Naive thymus-derived CD4-positive, alpha-beta T cell (primary cell): Measurements from ENCODE around the gene RHNO1. TPM values are rescaled to one million over a fixed set of nuclear protein-coding genes. Genes with fewer than 3 reads are reported as not detected.
"Not testable (repeated sequence)": the region's sequence is repeated elsewhere in the genome, so short reads cannot be mapped to it uniquely, and the experiment has no call there.

Source experiments
- ATAC-seq: fragments of 150-1000 bp; cut with Tn5 transposase; 2 replicates; pipeline ENCODE4 v1.10.0; 2021; ENCODE audit warnings: mild to moderate bottlenecking, moderate library complexity
- CTCF ChIA-PET: fragments of 350-600 bp; sonication (Branson Sonifier 250); formaldehyde crosslinking; loops from one replicate; lab custom pipeline; 2021; ENCODE audit warnings: antibody characterized with exemption; lab: Charles Lee
- POLR2A ChIA-PET: fragments of 350-600 bp; sonication (Branson Sonifier 250); formaldehyde crosslinking; loops from one replicate; lab custom pipeline; 2021; ENCODE audit warnings: antibody characterized with exemption, inconsistent platforms; lab: Charles Lee
- DNase-seq, 9 donors: peaks; one replicate each; pipeline versions ENCODE4 v3.0.0 to v3.0.0-alpha.2; 2020 to 2022; ENCODE audit warnings: mixed read lengths in 1 of 9
- H3K27ac ChIP-seq: one replicate; pipeline ENCODE4 v1.7.0; 2013; ENCODE audit warnings: mild to moderate bottlenecking, low read depth, low read length, moderate library complexity
- H3K27me3 ChIP-seq, 2 donors: one replicate each; pipeline ENCODE4 v1.7.0; 2013; ENCODE audit warnings: low read length in 2 of 2, mild to moderate bottlenecking in 2 of 2, moderate library complexity in 2 of 2; ENCODE audit not compliant: control insufficient read depth in 2 of 2, insufficient read depth in 2 of 2
- H3K36me3 ChIP-seq, 3 experiments: 1 replicate in 2 of 3; 2 replicates in 1 of 3; pipeline ENCODE4 v1.7.0; 2013; ENCODE audit warnings: low read length in 3 of 3, mild to moderate bottlenecking in 3 of 3, moderate library complexity in 1 of 3; ENCODE audit not compliant: insufficient read depth in 3 of 3, control insufficient read depth in 2 of 3
- H3K4me1 ChIP-seq, 2 donors: one replicate each; pipeline ENCODE4 v1.7.0; 2013; ENCODE audit warnings: low read length in 2 of 2, mild to moderate bottlenecking in 2 of 2, moderate library complexity in 1 of 2; ENCODE audit not compliant: control insufficient read depth in 2 of 2, insufficient read depth in 2 of 2
- H3K4me3 ChIP-seq: 2 replicates; pipeline ENCODE4 v1.7.0; 2013; ENCODE audit warnings: mild to moderate bottlenecking, low read length
- H3K9me3 ChIP-seq, 3 experiments: 1 replicate in 2 of 3; 2 replicates in 1 of 3; pipeline ENCODE4 v1.7.0; 2013; ENCODE audit warnings: low read length in 3 of 3; ENCODE audit not compliant: control insufficient read depth in 2 of 3
- H3K27ac Mint-ChIP-seq, 9 donors: one replicate each; pipeline ENCODE4 v1.8.0; 2020 to 2022; ENCODE audit warnings: mixed read lengths in 9 of 9, mild to moderate bottlenecking in 8 of 9, moderate library complexity in 5 of 9, inconsistent platforms in 2 of 9
- H3K27me3 Mint-ChIP-seq, 5 donors: one replicate each; pipeline ENCODE4 v1.8.0; 2021 to 2022; ENCODE audit warnings: mixed read lengths in 5 of 5, mild to moderate bottlenecking in 1 of 5
- H3K36me3 Mint-ChIP-seq, 5 donors: one replicate each; pipeline ENCODE4 v1.8.0; 2020 to 2022; ENCODE audit warnings: mixed read lengths in 5 of 5, mild to moderate bottlenecking in 3 of 5, inconsistent platforms in 1 of 5
- H3K4me1 Mint-ChIP-seq, 7 donors: one replicate each; pipeline ENCODE4 v1.8.0; 2020 to 2022; ENCODE audit warnings: mixed read lengths in 7 of 7, mild to moderate bottlenecking in 3 of 7, inconsistent platforms in 1 of 7
- H3K4me3 Mint-ChIP-seq, 10 donors: one replicate each; pipeline ENCODE4 v1.8.0; 2020 to 2022; ENCODE audit warnings: mild to moderate bottlenecking in 10 of 10, mixed read lengths in 10 of 10, moderate library complexity in 6 of 10, inconsistent platforms in 2 of 10
- H3K9me3 Mint-ChIP-seq, 11 donors: one replicate each; pipeline ENCODE4 v1.8.0; 2020 to 2022; ENCODE audit warnings: mixed read lengths in 11 of 11, mild to moderate bottlenecking in 4 of 11, inconsistent platforms in 1 of 11, moderate library complexity in 1 of 11
- intact Hi-C, 2 donors: fragments of 100-400 bp; cut with micrococcal nuclease; formaldehyde crosslinking; loops; one replicate each; pipeline ENCODE4 v1.15.1; 2023
- polyA plus RNA-seq, 2 donors: library from polyadenylated mRNA; unstranded; fragments of 300-500 nt; fragmentation: Illumina TruSeq; gene quantifications; one replicate each; pipeline ENCODE4 v1.2.3, GENCODE V29; 2021
- total RNA-seq, 6 experiments: library from RNA in 5 of 6; stranded (reverse) in 5 of 6; gene quantifications; 1 replicate in 5 of 6; 2 replicates in 1 of 6; pipeline ENCODE4 v1.2.3 and lab custom pipeline; 2021 to 2026

The RHNO1 gene
- total and polyA plus RNA-seq, 7 experiments from 2014 or later = 13.7 to 53.6 (median 29.9) TPM

GRCh38 chr12:2864198-2864597, 12.8 kb upstream of the RHNO1 start:
- CTCF ChIA-PET = interaction anchor here (0.9 kb wide), 1 partner anchor 9 kb away, joined by 3 read pairs; no protein-coding TSS in a partner anchor

GRCh38 chr12:2868986-2869632, 7.9 kb upstream of the RHNO1 start:
- DNase-seq, POLR2A ChIA-PET, H3K4me1 ChIP-seq, H3K4me3 ChIP-seq, H3K27ac ChIP-seq, H3K9me3 Mint-ChIP-seq, H3K27me3 ChIP-seq, ATAC-seq, H3K4me3 Mint-ChIP-seq, H3K9me3 ChIP-seq, H3K27me3 Mint-ChIP-seq, H3K36me3 ChIP-seq: not testable (repeated sequence)
- H3K27ac Mint-ChIP-seq = peak overlapping the region in 1 of 9 donors; percentile 88
- CTCF ChIA-PET = interaction anchor here (0.6 kb wide), 1 partner anchor 431 kb away, joined by 4 read pairs; no protein-coding TSS in a partner anchor
- H3K4me1 Mint-ChIP-seq = peaks cover 0 to 24% (median 0%) of the 10 kb centered on the region in 7 donors
- intact Hi-C loops = loop anchor here in 1 of 2 donors (1.0 kb wide), 1 partner anchor 7 kb away; no protein-coding TSS in a partner anchor
- H3K36me3 Mint-ChIP-seq = peaks cover 0 to 27% (median 0%) of the 10 kb centered on the region in 5 donors

More at GRCh38 chr12:2864198-2864597, 12.8 kb upstream of the RHNO1 start:
- Histone ChIP-seq H3K9me3 (no peaks in the 10 kb centered on the region), H3K4me3 (no peak overlapping the region), H3K36me3 (peaks cover 0 to 6% (median 0%) of the 10 kb centered on the region in 3 experiments), H3K27ac (no peak overlapping the region), H3K27me3 (no peaks in the 10 kb centered on the region), H3K4me1 (no peaks in the 10 kb centered on the region)
- peak overlapping the region in 2 of 9 donors; percentile 5 to 18 for H3K27ac Mint-ChIP-seq
- POLR2A ChIA-PET = no interaction called here
- H3K36me3 Mint-ChIP-seq = peaks cover 0 to 33% (median 6%) of the 10 kb centered on the region in 5 donors
- H3K9me3 Mint-ChIP-seq = no peaks in the 10 kb centered on the region
- intact Hi-C loops = no loop called here
- H3K27me3 Mint-ChIP-seq = no peaks in the 10 kb centered on the region
- no peak overlapping the region for H3K4me3 Mint-ChIP-seq
- DNase-seq (no peak), ATAC-seq (no peak)
- peaks cover 0 to 12% (median 0%) of the 10 kb centered on the region in 7 donors for H3K4me1 Mint-ChIP-seq

- intact Hi-C loops = loop anchor here (1.0 to 5.0 kb wide), 7 partner anchors 8 to 876 kb away; partner anchors contain the start of genes ITFG2 (in 2 of the 2), TULP3 (in 2 of the 2), CRACR2A (in 1 of the 2) and FKBP4 (in 1 of the 2)
- peak overlapping the region; percentile 83 for H3K4me3 ChIP-seq
- ATAC-seq (peak; percentile 51), DNase-seq (peak in 1 of 9 donors; percentile 20)
- ChIA-PET CTCF (interaction anchor here (0.6 to 1.9 kb wide), 2 partner anchors 14 to 76 kb away, joined by 5 to 6 read pairs; partner anchors contain the start of gene TULP3), POLR2A (interaction anchor here (1.4 to 2.7 kb wide), 6 partner anchors 11 to 64 kb away, joined by 3 to 21 read pairs (median 6); partner anchors contain the start of genes ITFG2 and TULP3)
- H3K27ac ChIP-seq = peak overlapping the region; percentile 94
- H3K27me3 ChIP-seq = no peaks in the 10 kb centered on the region
- H3K9me3 ChIP-seq = no peaks in the 10 kb centered on the region
- no peaks in the 10 kb centered on the region for H3K27me3 Mint-ChIP-seq
- H3K36me3 ChIP-seq = peaks cover 0 to 7% (median 0%) of the 10 kb centered on the region in 3 experiments
- H3K27ac Mint-ChIP-seq = peak overlapping the region; percentile 42 to 100 (median 93)
- H3K4me3 Mint-ChIP-seq = peak overlapping the region; percentile 79 to 100 (median 90)
- H3K4me1 ChIP-seq = peaks cover 10 to 14% of the 10 kb centered on the region in 2 donors
- peaks cover 0 to 21% (median 0%) of the 10 kb centered on the region in 5 donors for H3K36me3 Mint-ChIP-seq
- no peaks in the 10 kb centered on the region for H3K9me3 Mint-ChIP-seq
- peaks cover 21 to 50% (median 41%) of the 10 kb centered on the region in 7 donors for H3K4me1 Mint-ChIP-seq
Measured at GRCh38 chr12:2876431-2877046, 484 bp upstream of the RHNO1 start.

- no peaks in the 10 kb centered on the region for H3K27me3 ChIP-seq
- Mint-ChIP-seq H3K27ac (peak overlapping the region; percentile 98 to 100 (median 99)), H3K36me3 (peaks cover 0 to 23% (median 0%) of the 10 kb centered on the region in 5 donors), H3K9me3 (no peaks in the 10 kb centered on the region), H3K4me1 (peaks cover 21 to 59% (median 45%) of the 10 kb centered on the region in 7 donors), H3K4me3 (peak overlapping the region; percentile 89 to 100 (median 98)), H3K27me3 (no peaks in the 10 kb centered on the region)
- ChIA-PET POLR2A (interaction anchor here (0.6 to 2.7 kb wide), 11 partner anchors 10 to 186 kb away, joined by 3 to 21 read pairs (median 4); partner anchors contain the start of genes FKBP4, ITFG2 and TULP3), CTCF (interaction anchor here (1.9 kb wide), 1 partner anchor 12 kb away, joined by 6 read pairs; the partner anchor contains the start of gene TULP3)
- peaks cover 0 to 7% (median 0%) of the 10 kb centered on the region in 3 experiments for H3K36me3 ChIP-seq
- DNase-seq (peak in 1 of 9 donors; percentile 5), ATAC-seq (peak; percentile 30)
- intact Hi-C loops = loop anchor here (1.0 to 5.0 kb wide), 6 partner anchors 12 to 874 kb away; partner anchors contain the start of genes ITFG2 (in 2 of the 2), TULP3 (in 2 of the 2), CRACR2A (in 1 of the 2) and FKBP4 (in 1 of the 2)
- H3K4me3 ChIP-seq = peak overlapping the region; percentile 83
- peaks cover 10 to 14% of the 10 kb centered on the region in 2 donors for H3K4me1 ChIP-seq
- no peaks in the 10 kb centered on the region for H3K9me3 ChIP-seq
- H3K27ac ChIP-seq = peak overlapping the region; percentile 94
Measured at GRCh38 chr12:2877953-2878732, 1.1 kb downstream of the RHNO1 start.

GRCh38 chr12:2879853-2880252, 2.8 kb downstream of the RHNO1 start:
- intact Hi-C loops = loop anchor here in 1 of 2 donors (5.0 kb wide), 2 partner anchors 188 to 872 kb away; partner anchors contain the start of gene CRACR2A
- CTCF ChIA-PET = no interaction called here
- ATAC-seq (no peak), DNase-seq (no peak)
- peaks cover 21 to 57% (median 50%) of the 10 kb centered on the region in 7 donors for H3K4me1 Mint-ChIP-seq
- peaks cover 10 to 14% of the 10 kb centered on the region in 2 donors for H3K4me1 ChIP-seq
- no peak overlapping the region for H3K4me3 ChIP-seq
- no peaks in the 10 kb centered on the region for H3K27me3 Mint-ChIP-seq
- H3K9me3 ChIP-seq = no peaks in the 10 kb centered on the region
- H3K9me3 Mint-ChIP-seq = no peaks in the 10 kb centered on the region
- no peaks in the 10 kb centered on the region for H3K27me3 ChIP-seq
- H3K4me3 Mint-ChIP-seq = peak overlapping the region; percentile 28 to 99 (median 73)
- peaks cover 0 to 28% (median 4%) of the 10 kb centered on the region in 5 donors for H3K36me3 Mint-ChIP-seq
- H3K27ac ChIP-seq = no peak overlapping the region
- H3K36me3 ChIP-seq = peaks cover 0 to 7% (median 0%) of the 10 kb centered on the region in 3 experiments
- peak overlapping the region in 5 of 9 donors; percentile 6 to 99 (median 65) for H3K27ac Mint-ChIP-seq
- POLR2A ChIA-PET = interaction anchor here (1.1 to 2.5 kb wide), 2 partner anchors 8 to 10 kb away, joined by 3 to 12 read pairs; partner anchors contain the start of gene TULP3
